HEK293 (cell line): ENCODE data around the gene SORD.

ENCODE experiments used
- PBX3 ChIP-seq: sonication (generic); formaldehyde crosslinking; IDR thresholded peaks from 2 replicates; pipeline ENCODE4 v1.8.1; 2022; ENCODE audit warnings: mild to moderate bottlenecking, moderate library complexity, missing genetic modification reagents
- ZNF132 ChIP-seq: fragments of 450-650 bp; formaldehyde crosslinking; IDR thresholded peaks from 2 replicates; pipeline ENCODE4 v1.5.1; 2017; ENCODE audit warnings: missing biosample characterization, missing genetic modification characterization, borderline replicate concordance
- ZNF274 ChIP-seq, 2 experiments: fragments of 200-500 bp in 1 of 2; fragments of 450-650 bp in 1 of 2; sonication (Bioruptor generic) in 1 of 2; formaldehyde crosslinking in 1 of 2; IDR thresholded peaks; 2 replicates each; pipeline versions ENCODE4 v1.5.1 to v1.6.1; 2014 to 2016; ENCODE audit warnings: borderline replicate concordance in 1 of 2, inconsistent platforms in 1 of 2, low read length in 1 of 2, missing biosample characterization in 1 of 2, missing genetic modification characterization in 1 of 2
- ZNF660 ChIP-seq: fragments of 450-650 bp; IDR thresholded peaks from 2 replicates; pipeline ENCODE4 v1.5.1; 2018; ENCODE audit warnings: missing biosample characterization, mild to moderate bottlenecking, missing genetic modification characterization
- ZXDB ChIP-seq: fragments of 450-650 bp; formaldehyde crosslinking; IDR thresholded peaks from 2 replicates; pipeline ENCODE4 v1.5.1; 2016; ENCODE audit warnings: missing biosample characterization, missing genetic modification characterization
- TF ChIP-seq, protein P1 (sequence below): fragments of 450-650 bp; formaldehyde crosslinking; IDR thresholded peaks from 2 replicates; pipeline ENCODE4 v1.5.1; 2016; ENCODE audit warnings: missing biosample characterization, missing genetic modification characterization
- TF ChIP-seq, protein P2 (sequence below): fragments of 450-650 bp; formaldehyde crosslinking; IDR thresholded peaks from 2 replicates; pipeline ENCODE4 v1.5.1; 2017; ENCODE audit warnings: missing biosample characterization, mild to moderate bottlenecking, missing genetic modification characterization, moderate library complexity

GRCh38 chr15:45114076-45114750, 91.2 kb downstream of the SORD start, which contains the start of the genes DUOX2 and DUOXA2:
- TF ChIP-seq, protein P1, sequence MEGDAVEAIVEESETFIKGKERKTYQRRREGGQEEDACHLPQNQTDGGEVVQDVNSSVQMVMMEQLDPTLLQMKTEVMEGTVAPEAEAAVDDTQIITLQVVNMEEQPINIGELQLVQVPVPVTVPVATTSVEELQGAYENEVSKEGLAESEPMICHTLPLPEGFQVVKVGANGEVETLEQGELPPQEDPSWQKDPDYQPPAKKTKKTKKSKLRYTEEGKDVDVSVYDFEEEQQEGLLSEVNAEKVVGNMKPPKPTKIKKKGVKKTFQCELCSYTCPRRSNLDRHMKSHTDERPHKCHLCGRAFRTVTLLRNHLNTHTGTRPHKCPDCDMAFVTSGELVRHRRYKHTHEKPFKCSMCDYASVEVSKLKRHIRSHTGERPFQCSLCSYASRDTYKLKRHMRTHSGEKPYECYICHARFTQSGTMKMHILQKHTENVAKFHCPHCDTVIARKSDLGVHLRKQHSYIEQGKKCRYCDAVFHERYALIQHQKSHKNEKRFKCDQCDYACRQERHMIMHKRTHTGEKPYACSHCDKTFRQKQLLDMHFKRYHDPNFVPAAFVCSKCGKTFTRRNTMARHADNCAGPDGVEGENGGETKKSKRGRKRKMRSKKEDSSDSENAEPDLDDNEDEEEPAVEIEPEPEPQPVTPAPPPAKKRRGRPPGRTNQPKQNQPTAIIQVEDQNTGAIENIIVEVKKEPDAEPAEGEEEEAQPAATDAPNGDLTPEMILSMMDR (tag by site-specific recombination) = no peak
- TF ChIP-seq ZNF660 (tag by site-specific recombination) (no peak), ZNF274 (IDR thresholded peaks at IDR 0.05; ENCODE audit: low read length) (no peak), ZNF274 (tag by site-specific recombination; IDR thresholded peaks at IDR 0.05; ENCODE audit: borderline replicate concordance) (no peak), PBX3 (CRISPR knock-in tag) (no peak), ZNF132 (tag by site-specific recombination) (no peak), ZXDB (no peak)
- TF ChIP-seq, protein P2, sequence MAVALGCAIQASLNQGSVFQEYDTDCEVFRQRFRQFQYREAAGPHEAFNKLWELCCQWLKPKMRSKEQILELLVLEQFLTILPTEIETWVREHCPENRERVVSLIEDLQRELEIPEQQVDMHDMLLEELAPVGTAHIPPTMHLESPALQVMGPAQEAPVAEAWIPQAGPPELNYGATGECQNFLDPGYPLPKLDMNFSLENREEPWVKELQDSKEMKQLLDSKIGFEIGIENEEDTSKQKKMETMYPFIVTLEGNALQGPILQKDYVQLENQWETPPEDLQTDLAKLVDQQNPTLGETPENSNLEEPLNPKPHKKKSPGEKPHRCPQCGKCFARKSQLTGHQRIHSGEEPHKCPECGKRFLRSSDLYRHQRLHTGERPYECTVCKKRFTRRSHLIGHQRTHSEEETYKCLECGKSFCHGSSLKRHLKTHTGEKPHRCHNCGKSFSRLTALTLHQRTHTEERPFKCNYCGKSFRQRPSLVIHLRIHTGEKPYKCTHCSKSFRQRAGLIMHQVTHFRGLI = no peak
